ENCODE measurements around the gene FYB1.

The FYB1 gene

GRCh38 chr5:39173069-39173468, 46.3 kb downstream of the FYB1 start:
- ATAC-seq = no peak
- no peak for TF ChIP-seq ESRRG (CRISPR knock-in tag; IDR thresholded peaks at IDR 0.05)
- no peak for TF ChIP-seq PPARA (CRISPR knock-in tag; IDR thresholded peaks at IDR 0.05; ENCODE audit: borderline replicate concordance)
- TF ChIP-seq CREB5 (CRISPR knock-in tag; IDR thresholded peaks at IDR 0.05; ENCODE audit: low read depth) = no peak
- TF ChIP-seq ZFP30 (CRISPR knock-in tag; IDR thresholded peaks at IDR 0.05) = no peak
- no peak for TF ChIP-seq CSRNP3 (CRISPR knock-in tag; IDR thresholded peaks at IDR 0.05)
- no peak for TF ChIP-seq ZNF8 (CRISPR knock-in tag; IDR thresholded peaks at IDR 0.05)
- no peak for TF ChIP-seq ZC3H10 (CRISPR knock-in tag; IDR thresholded peaks at IDR 0.05)
- TF ChIP-seq BACH2 (CRISPR knock-in tag; IDR thresholded peaks at IDR 0.05; ENCODE audit: borderline replicate concordance) = no peak
- no peak for TF ChIP-seq ZNF70 (CRISPR knock-in tag; IDR thresholded peaks at IDR 0.05)
- no peak for TF ChIP-seq ISL1 (CRISPR knock-in tag; IDR thresholded peaks at IDR 0.05)

- ATAC-seq = no peak
- TF ChIP-seq OSR1 (CRISPR knock-in tag; IDR thresholded peaks at IDR 0.05) = no peak
- no peak for TF ChIP-seq BACH2 (CRISPR knock-in tag; IDR thresholded peaks at IDR 0.05; ENCODE audit: borderline replicate concordance)
- TF ChIP-seq TOX (CRISPR knock-in tag; IDR thresholded peaks at IDR 0.05; ENCODE audit: borderline replicate concordance) = no peak
- TF ChIP-seq SNAI2 (CRISPR knock-in tag; IDR thresholded peaks at IDR 0.05) = no peak
- TF ChIP-seq CREB5 (CRISPR knock-in tag; IDR thresholded peaks at IDR 0.05; ENCODE audit: low read depth) = no peak
- no peak for TF ChIP-seq ESRRG (CRISPR knock-in tag; IDR thresholded peaks at IDR 0.05)
- TF ChIP-seq ZNF70 (CRISPR knock-in tag; IDR thresholded peaks at IDR 0.05) = no peak
- no peak for TF ChIP-seq ZNF8 (CRISPR knock-in tag; IDR thresholded peaks at IDR 0.05)
- no peak for TF ChIP-seq TSHZ2 (CRISPR knock-in tag; IDR thresholded peaks at IDR 0.05)
- no peak for TF ChIP-seq GLIS3 (CRISPR knock-in tag; IDR thresholded peaks at IDR 0.05)
- TF ChIP-seq CSDC2 (CRISPR knock-in tag; IDR thresholded peaks at IDR 0.05) = no peak
- TF ChIP-seq ZFP3 (CRISPR knock-in tag; IDR thresholded peaks at IDR 0.05) = no peak
- no peak for TF ChIP-seq ZFP30 (CRISPR knock-in tag; IDR thresholded peaks at IDR 0.05)
These were observed 46.8 kb downstream of the FYB1 start for GRCh38 chr5:39172593-39172992.

- TF ChIP-seq ISL1 (CRISPR knock-in tag; IDR thresholded peaks at IDR 0.05) = no peak
- TF ChIP-seq RARB (CRISPR knock-in tag; IDR thresholded peaks at IDR 0.05) = no peak
- no peak for TF ChIP-seq TSHZ2 (CRISPR knock-in tag; IDR thresholded peaks at IDR 0.05)
- TF ChIP-seq CREB5 (CRISPR knock-in tag; IDR thresholded peaks at IDR 0.05; ENCODE audit: low read depth) = no peak
- no peak for TF ChIP-seq ESRRG (CRISPR knock-in tag; IDR thresholded peaks at IDR 0.05)
- TF ChIP-seq ZNF8 (CRISPR knock-in tag; IDR thresholded peaks at IDR 0.05) = no peak
- TF ChIP-seq CSDC2 (CRISPR knock-in tag; IDR thresholded peaks at IDR 0.05) = no peak
- TF ChIP-seq ZNF565 (CRISPR knock-in tag; conservative IDR thresholded peaks at IDR 0.05; ENCODE audit: low read depth) = no peak
- TF ChIP-seq PPARA (CRISPR knock-in tag; IDR thresholded peaks at IDR 0.05; ENCODE audit: borderline replicate concordance) = no peak
- no peak for ATAC-seq
These were observed 47.7 kb downstream of the FYB1 start for GRCh38 chr5:39171647-39172046.
